ENCODE results near the gene SAFB2.

The SAFB2 gene

GRCh38 chr19:5563008-5563431, 59.6 kb downstream of the SAFB2 start:
- H2AFZ ChIP-seq (ENCODE audit: low read length, unreplicated experiment), result no peak overlapping the region
- H3K4me3 ChIP-seq (ENCODE audit: low read depth, low read length), result no peak overlapping the region
- peaks cover 28% of the 10 kb centered on the region for H3K27me3 ChIP-seq (ENCODE audit: insufficient read depth, low read length)
- no peak overlapping the region for H3K27ac ChIP-seq (ENCODE audit: low read depth, low read length)
- no peaks in the 10 kb centered on the region for H3K4me1 ChIP-seq (ENCODE audit: control insufficient read depth, insufficient read depth, low read length, unreplicated experiment)
- H3K79me2 ChIP-seq (ENCODE audit: control insufficient read depth, insufficient read depth, low read length, unreplicated experiment), result no peaks in the 10 kb centered on the region
- H3K36me3 ChIP-seq (ENCODE audit: insufficient read depth, low read length), result no peaks in the 10 kb centered on the region

GRCh38 chr19:5562280-5562679, 60.3 kb downstream of the SAFB2 start:
- H3K4me1 ChIP-seq (ENCODE audit: control insufficient read depth, insufficient read depth, low read length, unreplicated experiment), result no peaks in the 10 kb centered on the region
- H3K36me3 ChIP-seq (ENCODE audit: insufficient read depth, low read length), result no peaks in the 10 kb centered on the region
- H3K4me3 ChIP-seq (ENCODE audit: low read depth, low read length), result no peak overlapping the region
- H3K79me2 ChIP-seq (ENCODE audit: control insufficient read depth, insufficient read depth, low read length, unreplicated experiment), result no peaks in the 10 kb centered on the region
- H3K27me3 ChIP-seq (ENCODE audit: insufficient read depth, low read length), result peaks cover 26% of the 10 kb centered on the region
- no peak overlapping the region for H3K27ac ChIP-seq (ENCODE audit: low read depth, low read length)
- no peak overlapping the region for H2AFZ ChIP-seq (ENCODE audit: low read length, unreplicated experiment)

DNA sequence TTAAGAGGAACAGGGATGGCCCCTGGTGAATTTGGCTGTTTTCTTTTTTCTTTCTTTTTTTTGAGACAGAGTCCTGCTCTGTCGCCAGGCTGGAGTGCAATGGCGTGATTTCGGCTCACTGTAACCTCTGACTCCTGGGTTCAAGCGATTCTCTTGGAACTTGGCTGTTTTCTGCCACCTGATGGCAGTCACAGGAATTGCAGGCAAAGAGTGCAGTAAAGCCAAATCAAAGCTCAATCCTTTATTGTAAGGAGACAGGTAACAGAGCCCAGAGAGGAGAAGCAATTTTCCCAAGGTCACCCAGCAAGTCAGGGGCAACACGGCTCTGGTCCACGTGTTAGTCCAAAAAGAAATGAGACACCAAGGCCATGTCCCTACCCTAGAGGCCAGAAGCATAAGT, 61.0 kb downstream of the SAFB2 start:
- H3K79me2 ChIP-seq (ENCODE audit: control insufficient read depth, insufficient read depth, low read length, unreplicated experiment), result no peaks in the 10 kb centered on the region
- no peak overlapping the region for H2AFZ ChIP-seq (ENCODE audit: low read length, unreplicated experiment)
- H3K27ac ChIP-seq (ENCODE audit: low read depth, low read length), result no peak overlapping the region
- no peak overlapping the region for H3K4me3 ChIP-seq (ENCODE audit: low read depth, low read length)
- H3K4me1 ChIP-seq (ENCODE audit: control insufficient read depth, insufficient read depth, low read length, unreplicated experiment), result no peaks in the 10 kb centered on the region
- no peaks in the 10 kb centered on the region for H3K36me3 ChIP-seq (ENCODE audit: insufficient read depth, low read length)
- H3K27me3 ChIP-seq (ENCODE audit: insufficient read depth, low read length), result peaks cover 19% of the 10 kb centered on the region

DNA sequence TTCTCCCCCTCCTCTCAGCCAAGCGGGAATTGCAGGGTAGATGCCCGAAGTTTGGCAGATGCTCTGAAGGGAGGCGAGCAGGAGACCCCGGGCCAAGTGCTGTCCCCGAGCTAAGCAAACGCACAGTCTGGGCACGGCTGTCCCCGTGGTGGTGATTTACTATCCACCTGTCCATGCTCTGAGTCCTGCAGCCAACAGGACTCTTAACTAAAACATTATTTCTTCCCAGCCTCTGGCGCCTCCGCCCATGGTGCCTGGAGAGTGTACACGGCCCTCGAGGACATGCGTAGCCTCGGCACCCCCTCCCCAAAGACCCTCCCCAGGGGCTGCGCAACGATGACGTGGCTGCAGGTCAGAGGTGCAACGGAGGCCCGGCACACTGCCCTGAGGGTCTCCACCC, 62.4 kb downstream of the SAFB2 start:
- no peaks in the 10 kb centered on the region for H3K36me3 ChIP-seq (ENCODE audit: insufficient read depth, low read length)
- H3K27me3 ChIP-seq (ENCODE audit: insufficient read depth, low read length), result peaks cover 10% of the 10 kb centered on the region; the same call in 1 of the 2 replicates
- no peak overlapping the region for H3K4me3 ChIP-seq (ENCODE audit: low read depth, low read length)
- H3K27ac ChIP-seq (ENCODE audit: low read depth, low read length), result no peak overlapping the region
- no peak overlapping the region for H2AFZ ChIP-seq (ENCODE audit: low read length, unreplicated experiment)
- H3K4me1 ChIP-seq (ENCODE audit: control insufficient read depth, insufficient read depth, low read length, unreplicated experiment), result no peaks in the 10 kb centered on the region
- H3K79me2 ChIP-seq (ENCODE audit: control insufficient read depth, insufficient read depth, low read length, unreplicated experiment), result no peaks in the 10 kb centered on the region

DNA sequence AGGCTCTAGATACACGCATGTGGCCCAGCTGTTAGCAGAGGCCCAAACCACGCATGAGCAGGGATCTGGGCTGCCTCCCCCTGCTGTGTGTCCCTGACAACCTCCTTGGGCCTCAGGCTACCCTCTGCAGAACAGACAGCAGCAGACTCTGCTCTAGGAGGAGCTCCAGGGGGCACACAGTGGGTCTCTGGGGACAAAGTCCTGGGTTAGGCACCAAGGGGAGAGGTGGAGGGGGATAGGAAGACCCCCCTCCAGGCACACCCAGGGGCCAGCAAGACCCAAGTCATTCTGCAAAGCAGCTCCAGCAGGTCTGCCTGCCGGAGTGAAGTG, 62.8 kb downstream of the SAFB2 start:
- Histone ChIP-seq H3K27ac (ENCODE audit: low read depth, low read length) (no peak overlapping the region), H2AFZ (ENCODE audit: low read length, unreplicated experiment) (no peak overlapping the region), H3K36me3 (ENCODE audit: insufficient read depth, low read length) (no peaks in the 10 kb centered on the region), H3K4me1 (ENCODE audit: control insufficient read depth, insufficient read depth, low read length, unreplicated experiment) (no peaks in the 10 kb centered on the region), H3K27me3 (ENCODE audit: insufficient read depth, low read length) (peaks cover 10% of the 10 kb centered on the region; the same call in 1 of the 2 replicates), H3K79me2 (ENCODE audit: control insufficient read depth, insufficient read depth, low read length, unreplicated experiment) (no peaks in the 10 kb centered on the region), H3K4me3 (ENCODE audit: low read depth, low read length) (no peak overlapping the region)

DNA sequence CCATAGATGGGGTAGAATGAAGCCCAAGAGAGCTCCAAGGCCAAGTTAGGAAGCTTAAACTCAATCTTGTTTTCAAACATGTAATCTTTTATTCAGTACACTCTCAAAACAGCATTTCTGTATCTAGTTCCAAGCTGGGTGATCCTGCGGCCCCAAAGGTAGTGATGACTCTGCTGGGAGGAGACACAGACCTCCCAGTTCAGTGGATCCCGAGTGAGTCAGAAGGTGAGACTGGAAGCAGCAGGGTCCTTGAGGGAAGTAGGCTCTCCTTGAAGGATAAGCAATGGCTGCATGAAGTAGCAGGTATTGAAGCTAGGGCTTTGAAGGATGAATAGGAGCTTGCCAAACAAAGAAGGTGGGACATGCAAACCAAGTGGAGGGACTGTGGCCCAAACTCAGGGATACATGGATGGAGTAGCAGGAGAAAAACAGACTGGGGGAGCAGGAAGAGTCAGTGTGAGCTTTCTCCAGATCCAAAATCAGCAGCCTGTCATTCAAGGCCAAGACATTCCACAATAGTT, 64.4 kb downstream of the SAFB2 start:
- Histone ChIP-seq H2AFZ (ENCODE audit: low read length, unreplicated experiment) (no peak overlapping the region), H3K79me2 (ENCODE audit: control insufficient read depth, insufficient read depth, low read length, unreplicated experiment) (no peaks in the 10 kb centered on the region), H3K27ac (ENCODE audit: low read depth, low read length) (no peak overlapping the region), H3K36me3 (ENCODE audit: insufficient read depth, low read length) (no peaks in the 10 kb centered on the region), H3K4me1 (ENCODE audit: control insufficient read depth, insufficient read depth, low read length, unreplicated experiment) (no peaks in the 10 kb centered on the region), H3K27me3 (ENCODE audit: insufficient read depth, low read length) (peaks cover 10% of the 10 kb centered on the region; the same call in 1 of the 2 replicates), H3K4me3 (ENCODE audit: low read depth, low read length) (no peak overlapping the region)

GRCh38 chr19:5557691-5558090, 64.9 kb downstream of the SAFB2 start:
- no peaks in the 10 kb centered on the region for H3K36me3 ChIP-seq (ENCODE audit: insufficient read depth, low read length)
- H3K27ac ChIP-seq (ENCODE audit: low read depth, low read length), result no peak overlapping the region
- H3K4me1 ChIP-seq (ENCODE audit: control insufficient read depth, insufficient read depth, low read length, unreplicated experiment), result no peaks in the 10 kb centered on the region
- H3K79me2 ChIP-seq (ENCODE audit: control insufficient read depth, insufficient read depth, low read length, unreplicated experiment), result no peaks in the 10 kb centered on the region
- peaks cover 10% of the 10 kb centered on the region; the same call in 1 of the 2 replicates for H3K27me3 ChIP-seq (ENCODE audit: insufficient read depth, low read length)
- H2AFZ ChIP-seq (ENCODE audit: low read length, unreplicated experiment), result no peak overlapping the region
- no peak overlapping the region for H3K4me3 ChIP-seq (ENCODE audit: low read depth, low read length)

DNA sequence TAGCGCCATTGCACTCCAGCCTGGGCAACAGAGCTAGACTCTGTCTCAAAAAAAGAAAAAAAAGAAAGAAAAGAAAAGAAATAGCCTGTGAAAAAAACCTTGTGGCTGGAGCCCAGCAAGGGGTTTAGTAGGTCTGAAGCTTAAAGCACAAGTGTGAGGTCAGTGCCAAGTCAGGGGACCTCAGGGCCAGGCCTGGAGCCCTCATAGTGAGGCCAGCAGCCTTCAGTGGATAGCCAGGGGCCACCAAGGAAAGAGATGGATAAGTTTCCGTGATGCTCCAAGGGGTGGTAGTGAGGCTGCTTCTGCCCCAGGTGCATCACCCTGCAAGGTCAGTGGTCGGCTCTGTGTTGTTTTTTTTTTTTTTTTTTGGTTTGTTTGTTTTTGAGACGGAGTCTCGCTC, 67.7 kb downstream of the SAFB2 start:
- H3K36me3 ChIP-seq (ENCODE audit: insufficient read depth, low read length), result no peaks in the 10 kb centered on the region
- no peaks in the 10 kb centered on the region for H3K79me2 ChIP-seq (ENCODE audit: control insufficient read depth, insufficient read depth, low read length, unreplicated experiment)
- no peaks in the 10 kb centered on the region for H3K4me1 ChIP-seq (ENCODE audit: control insufficient read depth, insufficient read depth, low read length, unreplicated experiment)
- no peak overlapping the region for H3K27ac ChIP-seq (ENCODE audit: low read depth, low read length)
- H3K4me3 ChIP-seq (ENCODE audit: low read depth, low read length), result no peak overlapping the region
- no peak overlapping the region for H2AFZ ChIP-seq (ENCODE audit: low read length, unreplicated experiment)
- H3K27me3 ChIP-seq (ENCODE audit: insufficient read depth, low read length), result 0 out of 2 replicates have a peak, but pooled peaks cover 7% of the 10 kb centered on the region

DNA sequence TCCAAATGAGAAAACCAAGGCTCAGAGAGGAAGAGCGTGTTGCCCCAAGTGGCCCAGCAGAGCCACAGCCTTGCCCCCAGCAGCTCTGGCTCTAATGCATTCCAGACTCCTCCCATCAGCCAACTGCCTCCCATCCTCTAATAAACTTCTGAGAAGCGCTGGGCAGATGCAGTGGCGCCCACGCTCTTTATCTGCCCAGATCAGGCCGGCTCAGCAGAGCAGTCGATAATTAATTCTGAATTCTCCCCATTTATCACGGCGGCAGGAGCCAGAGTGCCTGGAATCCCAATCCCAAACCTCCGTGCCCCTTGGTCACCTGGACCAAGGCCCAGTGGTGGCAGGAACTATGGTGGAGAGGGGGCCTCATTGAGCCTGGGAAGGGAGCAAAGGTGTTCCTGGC, 68.7 kb downstream of the SAFB2 start:
- no peaks in the 10 kb centered on the region for H3K4me1 ChIP-seq (ENCODE audit: control insufficient read depth, insufficient read depth, low read length, unreplicated experiment)
- 0 out of 2 replicates have a peak, but pooled peaks cover 7% of the 10 kb centered on the region for H3K27me3 ChIP-seq (ENCODE audit: insufficient read depth, low read length)

GRCh38 chr19:5547881-5548280, 74.7 kb downstream of the SAFB2 start:
- H2AFZ ChIP-seq (ENCODE audit: low read length, unreplicated experiment), result no peak overlapping the region

More for the DNA sequence above, 68.7 kb downstream of the SAFB2 start:
- Histone ChIP-seq H3K27ac (ENCODE audit: low read depth, low read length) (no peak overlapping the region), H3K36me3 (ENCODE audit: insufficient read depth, low read length) (no peaks in the 10 kb centered on the region), H3K79me2 (ENCODE audit: control insufficient read depth, insufficient read depth, low read length, unreplicated experiment) (no peaks in the 10 kb centered on the region), H2AFZ (ENCODE audit: low read length, unreplicated experiment) (no peak overlapping the region), H3K4me3 (ENCODE audit: low read depth, low read length) (no peak overlapping the region)

DNA sequence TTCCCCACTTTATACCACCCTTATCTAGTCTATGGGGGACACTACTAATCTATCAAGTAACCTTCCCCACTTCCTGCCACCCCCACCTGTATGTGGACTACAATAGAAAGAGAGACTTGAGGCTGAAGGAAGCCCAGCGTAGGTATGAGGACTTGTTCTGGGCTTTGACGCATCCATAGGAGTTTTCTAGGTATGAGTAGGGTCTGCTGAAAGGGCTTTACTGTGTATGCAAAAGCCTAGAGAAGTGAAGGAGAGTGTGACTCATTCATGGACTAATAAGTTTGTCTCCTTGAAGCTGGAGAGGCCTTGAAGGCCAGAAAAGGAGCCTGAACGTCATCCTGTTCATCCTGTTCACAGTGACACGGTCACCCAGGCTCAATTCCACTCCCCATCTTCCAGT, 76.6 kb downstream of the SAFB2 start:
- Histone ChIP-seq H3K4me3 (ENCODE audit: low read depth, low read length) (no peak overlapping the region), H2AFZ (ENCODE audit: low read length, unreplicated experiment) (no peak overlapping the region), H3K27ac (ENCODE audit: low read depth, low read length) (no peak overlapping the region), H3K79me2 (ENCODE audit: control insufficient read depth, insufficient read depth, low read length, unreplicated experiment) (no peaks in the 10 kb centered on the region), H3K4me1 (ENCODE audit: control insufficient read depth, insufficient read depth, low read length, unreplicated experiment) (no peaks in the 10 kb centered on the region), H3K27me3 (ENCODE audit: insufficient read depth, low read length) (no peaks in the 10 kb centered on the region), H3K36me3 (ENCODE audit: insufficient read depth, low read length) (no peaks in the 10 kb centered on the region)

More at GRCh38 chr19:5547881-5548280, 74.7 kb downstream of the SAFB2 start:
- no peaks in the 10 kb centered on the region for H3K4me1 ChIP-seq (ENCODE audit: control insufficient read depth, insufficient read depth, low read length, unreplicated experiment)
- H3K27me3 ChIP-seq (ENCODE audit: insufficient read depth, low read length), result no peaks in the 10 kb centered on the region
- H3K79me2 ChIP-seq (ENCODE audit: control insufficient read depth, insufficient read depth, low read length, unreplicated experiment), result no peaks in the 10 kb centered on the region
- no peaks in the 10 kb centered on the region for H3K36me3 ChIP-seq (ENCODE audit: insufficient read depth, low read length)
- no peak overlapping the region for H3K4me3 ChIP-seq (ENCODE audit: low read depth, low read length)
- no peak overlapping the region for H3K27ac ChIP-seq (ENCODE audit: low read depth, low read length)
